Measurements from ENCODE around the gene QKI.

DNA sequence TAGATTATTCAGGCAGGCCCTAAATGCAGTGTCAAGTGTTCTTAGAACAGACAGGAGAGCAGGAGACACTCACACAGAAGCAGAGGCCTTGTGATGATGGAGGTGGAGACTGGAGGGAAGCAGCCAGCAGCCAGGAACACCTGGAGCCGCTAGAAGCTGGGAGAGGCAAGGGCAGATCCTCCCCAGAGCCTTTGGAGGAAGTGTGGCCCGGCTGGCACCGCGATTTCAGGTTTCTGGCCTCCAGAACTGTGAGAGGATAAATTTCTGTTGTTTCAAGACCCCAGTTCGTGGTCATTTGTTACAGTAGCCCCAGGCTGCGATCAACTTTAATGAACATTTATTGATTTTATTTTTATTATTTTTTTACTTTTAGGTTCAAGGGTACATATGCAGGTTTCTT is 203.0 kb downstream of the QKI start:
- TF ChIP-seq, protein P1, sequence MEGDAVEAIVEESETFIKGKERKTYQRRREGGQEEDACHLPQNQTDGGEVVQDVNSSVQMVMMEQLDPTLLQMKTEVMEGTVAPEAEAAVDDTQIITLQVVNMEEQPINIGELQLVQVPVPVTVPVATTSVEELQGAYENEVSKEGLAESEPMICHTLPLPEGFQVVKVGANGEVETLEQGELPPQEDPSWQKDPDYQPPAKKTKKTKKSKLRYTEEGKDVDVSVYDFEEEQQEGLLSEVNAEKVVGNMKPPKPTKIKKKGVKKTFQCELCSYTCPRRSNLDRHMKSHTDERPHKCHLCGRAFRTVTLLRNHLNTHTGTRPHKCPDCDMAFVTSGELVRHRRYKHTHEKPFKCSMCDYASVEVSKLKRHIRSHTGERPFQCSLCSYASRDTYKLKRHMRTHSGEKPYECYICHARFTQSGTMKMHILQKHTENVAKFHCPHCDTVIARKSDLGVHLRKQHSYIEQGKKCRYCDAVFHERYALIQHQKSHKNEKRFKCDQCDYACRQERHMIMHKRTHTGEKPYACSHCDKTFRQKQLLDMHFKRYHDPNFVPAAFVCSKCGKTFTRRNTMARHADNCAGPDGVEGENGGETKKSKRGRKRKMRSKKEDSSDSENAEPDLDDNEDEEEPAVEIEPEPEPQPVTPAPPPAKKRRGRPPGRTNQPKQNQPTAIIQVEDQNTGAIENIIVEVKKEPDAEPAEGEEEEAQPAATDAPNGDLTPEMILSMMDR (IDR thresholded peaks at IDR 0.05), result no peak
- no peak for TF ChIP-seq POLR2A (IDR thresholded peaks at IDR 0.05)
